B cell (primary cell): Measurements from ENCODE around the gene TEC.

Experiments used
- EZH2 ChIP-seq: IDR thresholded peaks from 2 replicates; pipeline ENCODE4 v1.6.1; 2012; ENCODE audit warnings: borderline replicate concordance, low read depth, mild to moderate bottlenecking, moderate library complexity, low read length; ENCODE audit not compliant: insufficient read depth, poor library complexity, severe bottlenecking
- TF ChIP-seq, protein P1 (sequence below): fragments of 200-600 bp; IDR thresholded peaks from one replicate; pipeline ENCODE4 v1.8.0; 2022; ENCODE audit warnings: antibody characterized with exemption, mild to moderate bottlenecking

DNA sequence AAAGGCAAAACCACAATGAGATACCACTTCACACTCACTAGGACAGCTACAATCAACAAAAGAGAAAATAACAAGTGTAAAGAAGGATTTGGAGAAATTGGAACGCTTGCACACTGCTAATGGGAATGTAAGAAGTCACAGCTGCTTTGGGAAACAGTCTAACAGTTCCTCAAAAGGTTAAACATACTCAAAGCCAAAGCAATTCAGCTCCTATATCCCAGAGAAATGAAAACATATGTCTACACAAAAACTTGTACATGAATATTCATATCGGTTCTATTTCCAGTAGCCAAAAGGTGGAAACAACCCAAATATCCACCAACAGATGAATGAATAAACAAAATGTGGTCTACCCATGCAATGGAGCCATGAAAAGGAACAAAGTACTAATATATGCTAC is 64.0 kb downstream of the TEC start:
- TF ChIP-seq, protein P1, sequence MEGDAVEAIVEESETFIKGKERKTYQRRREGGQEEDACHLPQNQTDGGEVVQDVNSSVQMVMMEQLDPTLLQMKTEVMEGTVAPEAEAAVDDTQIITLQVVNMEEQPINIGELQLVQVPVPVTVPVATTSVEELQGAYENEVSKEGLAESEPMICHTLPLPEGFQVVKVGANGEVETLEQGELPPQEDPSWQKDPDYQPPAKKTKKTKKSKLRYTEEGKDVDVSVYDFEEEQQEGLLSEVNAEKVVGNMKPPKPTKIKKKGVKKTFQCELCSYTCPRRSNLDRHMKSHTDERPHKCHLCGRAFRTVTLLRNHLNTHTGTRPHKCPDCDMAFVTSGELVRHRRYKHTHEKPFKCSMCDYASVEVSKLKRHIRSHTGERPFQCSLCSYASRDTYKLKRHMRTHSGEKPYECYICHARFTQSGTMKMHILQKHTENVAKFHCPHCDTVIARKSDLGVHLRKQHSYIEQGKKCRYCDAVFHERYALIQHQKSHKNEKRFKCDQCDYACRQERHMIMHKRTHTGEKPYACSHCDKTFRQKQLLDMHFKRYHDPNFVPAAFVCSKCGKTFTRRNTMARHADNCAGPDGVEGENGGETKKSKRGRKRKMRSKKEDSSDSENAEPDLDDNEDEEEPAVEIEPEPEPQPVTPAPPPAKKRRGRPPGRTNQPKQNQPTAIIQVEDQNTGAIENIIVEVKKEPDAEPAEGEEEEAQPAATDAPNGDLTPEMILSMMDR: no peak
- TF ChIP-seq EZH2: no peak
